Medulla oblongata (tissue), 1 donor: Measurements from ENCODE around the gene TYW1B.
"Not testable (repeated sequence)": the region's sequence is repeated elsewhere in the genome, so short reads cannot be mapped to it uniquely, and the experiment has no call there.

Source experiments
- DNase-seq: peaks from one replicate; pipeline ENCODE4 v3.0.0-alpha.2; 2015; ENCODE audit errors: extremely low spot score

Gene TYW1B

GRCh38 chr7:72816370-72817157, 11.4 kb downstream of the TYW1B start:
- not testable (repeated sequence) for DNase-seq

GRCh38 chr7:72810437-72810836, 17.6 kb downstream of the TYW1B start:
- not testable (repeated sequence) for DNase-seq

- DNase-seq: not testable (repeated sequence)
Observed at GRCh38 chr7:72808511-72808910, 19.5 kb downstream of the TYW1B start.

- not testable (repeated sequence) for DNase-seq
Observed at GRCh38 chr7:72806851-72807250, 21.1 kb downstream of the TYW1B start.

- DNase-seq: no peak
Observed at GRCh38 chr7:72805526-72806494, 22.2 kb downstream of the TYW1B start.

GRCh38 chr7:72803778-72804177, 24.2 kb downstream of the TYW1B start:
- not testable (repeated sequence) for DNase-seq

GRCh38 chr7:72801564-72801963, 26.4 kb downstream of the TYW1B start:
- DNase-seq: not testable (repeated sequence)

- not testable (repeated sequence) for DNase-seq
Observed at GRCh38 chr7:72795401-72795800, 32.6 kb downstream of the TYW1B start.

GRCh38 chr7:72793791-72794190, 34.2 kb downstream of the TYW1B start:
- DNase-seq: no peak

GRCh38 chr7:72790698-72791060, 37.3 kb downstream of the TYW1B start:
- DNase-seq: not testable (repeated sequence)

- DNase-seq: peak; percentile 56
Observed at GRCh38 chr7:72790048-72790697, 37.8 kb downstream of the TYW1B start.

- no peak for DNase-seq
Observed at GRCh38 chr7:72785166-72785955, 42.6 kb downstream of the TYW1B start.

GRCh38 chr7:72783601-72784370, 44.2 kb downstream of the TYW1B start:
- peak; percentile 66 for DNase-seq

GRCh38 chr7:72781631-72782030, 46.4 kb downstream of the TYW1B start:
- DNase-seq: no peak

- no peak for DNase-seq
Observed at GRCh38 chr7:72781161-72781560, 46.8 kb downstream of the TYW1B start.

GRCh38 chr7:72780289-72780894, 47.6 kb downstream of the TYW1B start:
- not testable (repeated sequence) for DNase-seq

GRCh38 chr7:72777167-72777566, 50.8 kb downstream of the TYW1B start:
- not testable (repeated sequence) for DNase-seq

GRCh38 chr7:72772627-72773026, 55.4 kb downstream of the TYW1B start:
- not testable (repeated sequence) for DNase-seq

- not testable (repeated sequence) for DNase-seq
Observed at GRCh38 chr7:72766994-72767393, 61.0 kb downstream of the TYW1B start.

- no peak for DNase-seq
Observed at GRCh38 chr7:72760602-72761001, 67.4 kb downstream of the TYW1B start.
